Measurements from ENCODE around the gene EVI5.
"Not testable (repeated sequence)": the region's sequence is repeated elsewhere in the genome, so short reads cannot be mapped to it uniquely, and the experiment has no call there.

Gene EVI5

DNA sequence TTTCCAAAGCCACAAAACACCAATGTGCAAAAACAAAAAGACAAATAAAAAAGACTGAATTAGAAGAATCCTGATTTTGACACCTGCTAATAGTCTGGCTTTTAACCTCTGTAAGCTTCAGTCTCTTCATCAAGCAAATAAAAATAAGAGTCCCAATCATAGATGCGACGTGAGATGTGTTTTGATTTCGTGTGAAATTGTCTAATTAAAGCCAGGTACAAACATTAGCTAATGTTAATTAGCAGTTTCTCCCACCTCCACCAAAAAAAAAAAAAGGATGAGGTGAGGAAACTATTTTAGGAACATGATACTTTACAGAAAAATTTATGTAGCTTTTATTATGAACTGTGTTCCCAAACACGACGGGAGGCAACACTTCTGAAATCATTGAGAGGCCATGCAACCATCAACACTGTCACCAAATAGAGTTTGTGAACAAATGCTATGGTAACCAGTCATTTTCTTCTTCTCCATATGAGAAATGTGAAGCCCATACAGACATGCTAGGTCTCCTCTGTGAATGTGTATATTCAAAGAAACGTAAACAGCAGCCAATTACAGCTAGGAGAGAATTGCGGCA is 6.7 kb upstream of the EVI5 start:
- no peak for DNase-seq

DNA sequence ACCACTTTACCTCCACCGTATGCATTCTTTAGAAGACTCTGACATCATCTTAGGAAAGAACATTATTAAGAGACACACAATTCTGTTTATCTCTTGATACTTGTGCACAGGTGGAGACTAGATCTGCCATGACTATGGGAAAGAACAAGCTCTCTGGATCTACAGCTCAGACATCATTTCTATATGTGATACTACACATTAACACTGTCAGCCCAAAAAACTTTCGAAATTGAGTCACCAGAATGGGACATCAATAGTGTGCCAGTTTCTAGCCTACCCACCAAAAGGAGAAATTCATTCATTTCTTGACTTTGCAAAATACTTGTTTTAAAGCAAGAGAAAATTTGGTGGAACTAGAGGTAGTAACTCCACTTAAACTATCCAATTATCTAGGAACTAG is 6.0 kb upstream of the EVI5 start:
- DNase-seq: no peak

DNA sequence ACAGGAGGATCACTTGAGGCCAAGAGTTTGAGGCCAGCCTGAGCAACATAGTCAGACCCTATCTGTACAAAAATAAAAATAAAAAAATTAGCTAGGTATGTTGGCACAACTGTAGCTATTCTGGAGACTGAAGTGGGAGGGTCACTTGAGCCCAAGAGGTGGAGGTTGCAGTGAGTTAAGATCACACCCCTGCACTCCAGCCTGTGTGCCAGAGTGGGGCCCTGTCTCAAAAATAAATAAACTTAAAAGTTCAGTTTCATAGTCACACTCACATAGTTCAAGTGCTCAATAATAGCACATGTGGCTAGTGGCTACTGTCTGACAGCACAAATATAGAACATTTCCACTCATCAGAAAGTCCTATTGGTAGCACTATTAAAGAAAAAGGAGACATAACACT is 5.2 kb upstream of the EVI5 start:
- DNase-seq: no peak

DNA sequence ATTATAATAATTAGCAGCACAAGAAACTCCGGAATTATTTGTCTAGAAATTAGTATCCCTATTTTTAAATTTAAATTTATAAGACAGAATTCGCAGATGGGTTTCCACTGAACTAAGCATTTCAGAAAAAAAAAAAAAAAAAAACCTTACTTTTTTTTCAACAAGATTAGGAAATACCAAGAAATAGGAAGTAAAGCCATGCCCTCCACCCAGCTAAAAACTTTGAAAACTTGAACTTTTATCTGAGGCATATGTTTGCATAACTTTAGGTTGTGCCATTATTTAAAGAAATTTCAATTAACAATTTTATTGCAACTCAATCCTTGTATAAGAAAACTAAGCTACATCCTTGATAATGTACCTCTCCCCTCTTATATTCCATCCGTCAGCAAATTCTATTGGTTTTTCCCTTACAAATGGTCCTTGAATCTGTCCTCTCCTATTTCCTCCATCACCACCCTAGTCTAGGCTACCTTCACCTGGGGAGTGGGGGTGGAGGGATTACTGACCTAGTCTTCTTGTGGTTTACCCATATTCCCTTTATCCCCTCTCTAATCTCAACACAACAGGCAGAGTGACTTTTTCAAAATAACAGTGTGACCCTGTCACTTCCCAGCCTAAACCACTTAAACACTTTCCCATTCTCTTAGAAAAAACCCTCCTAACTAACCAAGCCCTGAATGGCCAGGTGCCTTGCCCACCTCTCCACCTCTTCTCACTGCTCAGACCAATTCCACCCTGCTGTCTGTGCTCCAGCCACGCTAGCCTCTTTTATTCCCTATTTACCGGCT is 1.4 kb upstream of the EVI5 start:
- no peak for DNase-seq

DNA sequence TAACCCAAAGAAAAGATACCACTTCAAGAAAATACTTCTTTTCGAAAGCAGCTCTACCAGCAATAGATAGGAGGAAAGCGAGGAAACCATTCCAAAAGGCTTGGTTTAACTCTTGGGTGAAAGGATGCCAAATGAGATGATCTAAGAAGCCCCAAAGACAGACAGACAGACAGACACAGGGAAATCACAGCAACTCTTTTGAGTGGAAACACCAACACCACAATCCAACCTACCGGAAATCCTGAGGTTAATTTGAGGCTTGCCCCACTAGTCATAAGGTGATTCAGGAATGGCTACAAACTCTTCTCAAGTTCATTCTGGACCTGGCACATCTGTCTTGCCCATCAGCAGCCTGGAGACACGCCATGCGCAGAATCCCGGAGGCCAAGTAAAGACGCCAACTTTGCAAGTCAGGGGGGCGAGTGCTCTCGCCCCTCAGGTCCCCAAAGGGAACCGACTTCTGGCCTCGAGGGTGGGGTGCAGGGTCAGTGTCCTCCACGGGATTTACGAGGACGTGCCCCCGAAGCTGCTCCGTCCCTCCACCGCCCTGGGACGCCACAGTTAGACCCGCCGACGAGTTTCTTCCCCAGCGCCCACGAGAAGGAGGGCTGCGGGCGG is 778 bp downstream of the EVI5 start:
- no peak for DNase-seq

DNA sequence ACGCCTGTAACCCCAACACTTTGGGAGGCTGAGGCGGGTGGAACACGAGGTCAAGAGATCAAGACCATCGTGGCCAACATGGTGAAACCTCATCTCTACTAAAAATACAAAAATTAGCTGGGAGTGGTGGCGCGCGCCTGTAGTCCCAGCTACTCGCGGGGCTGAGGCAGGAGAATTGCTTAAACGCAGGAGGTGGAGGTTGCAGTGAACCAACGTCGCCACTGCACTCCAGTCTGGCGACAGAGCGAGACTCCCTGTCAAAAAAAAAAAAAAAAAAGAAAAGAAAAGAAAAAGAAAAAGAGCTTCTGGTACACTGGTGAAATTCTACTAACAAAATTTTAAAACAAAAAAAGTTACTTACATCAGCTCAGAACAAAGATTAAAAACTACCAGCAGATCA is 1.4 kb downstream of the EVI5 start:
- not testable (repeated sequence) for DNase-seq

DNA sequence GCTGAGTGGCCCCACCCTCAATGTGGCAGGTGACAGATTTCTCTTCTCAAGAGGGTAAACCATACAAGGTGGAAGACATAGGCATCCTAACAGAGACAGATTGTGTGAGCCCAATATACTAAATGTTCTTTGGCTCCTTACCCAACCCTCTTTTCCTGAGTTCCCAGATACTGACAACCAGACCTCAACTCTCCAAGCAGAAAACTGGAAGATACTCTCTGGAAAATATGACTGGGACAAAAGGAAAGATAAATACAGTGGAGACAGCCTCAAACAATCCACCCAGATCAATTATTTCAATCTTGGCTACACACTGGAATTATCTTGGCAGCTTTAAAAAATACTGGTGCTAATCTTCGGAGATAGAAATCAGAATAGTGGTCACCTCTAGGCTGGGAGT is 6.5 kb downstream of the EVI5 start:
- no peak for DNase-seq

DNA sequence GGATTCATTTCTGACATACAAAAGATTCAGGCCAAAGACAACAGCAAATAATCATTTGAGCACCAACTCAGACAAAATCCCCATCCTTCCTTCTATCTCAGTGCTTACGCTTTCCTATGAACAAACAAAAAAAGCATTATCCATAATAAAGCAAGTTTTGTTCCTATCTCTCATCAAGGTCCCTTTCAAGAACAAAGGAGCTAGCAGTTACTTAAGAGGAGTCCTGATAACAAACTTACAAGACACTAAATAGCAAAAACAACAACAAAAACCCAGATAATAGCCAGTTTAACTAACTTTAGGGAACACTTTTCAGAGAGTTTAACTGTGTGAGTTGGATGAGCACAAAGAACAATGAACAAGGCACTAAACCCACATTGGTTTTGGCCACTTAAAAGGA is 10.5 kb downstream of the EVI5 start:
- DNase-seq: no peak

DNA sequence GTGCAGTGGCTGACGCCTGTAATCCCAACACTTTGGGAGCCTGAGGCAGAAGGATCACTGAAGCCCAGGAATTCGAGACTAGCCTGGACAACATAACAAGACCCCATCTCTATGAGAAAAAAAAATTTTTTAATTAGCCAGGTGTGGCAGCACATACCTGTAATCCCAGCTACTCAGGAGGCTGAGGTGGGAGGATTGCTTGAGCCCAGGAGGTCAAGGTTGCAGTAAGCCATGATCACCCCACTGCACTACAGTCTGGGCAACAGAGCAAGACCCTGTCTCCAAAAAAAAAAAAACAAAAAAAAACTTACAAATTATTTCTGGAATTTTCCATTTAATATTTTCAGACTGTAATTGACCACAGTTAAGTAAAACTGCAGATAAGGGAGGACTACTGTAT is 11.2 kb downstream of the EVI5 start:
- not testable (repeated sequence) for DNase-seq

DNA sequence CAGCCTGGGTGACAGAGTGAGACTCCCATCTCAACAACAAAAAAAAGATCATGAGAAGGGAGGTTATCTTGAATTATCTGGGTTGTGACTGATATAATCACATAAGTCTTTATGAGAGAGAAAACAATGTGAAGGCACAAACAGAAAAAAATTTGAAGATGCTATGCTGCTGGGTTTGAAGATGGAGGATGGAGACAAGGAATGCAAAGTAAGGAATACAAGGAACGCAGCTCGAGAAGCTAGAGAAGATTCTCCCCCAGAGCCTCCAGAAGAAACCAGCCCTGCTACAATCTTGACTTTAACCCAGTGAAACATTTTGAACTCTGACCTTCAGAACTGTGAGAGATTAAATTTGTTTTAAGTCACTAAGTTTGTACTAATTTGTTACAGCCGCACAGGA is 15.1 kb downstream of the EVI5 start:
- DNase-seq: no peak

DNA sequence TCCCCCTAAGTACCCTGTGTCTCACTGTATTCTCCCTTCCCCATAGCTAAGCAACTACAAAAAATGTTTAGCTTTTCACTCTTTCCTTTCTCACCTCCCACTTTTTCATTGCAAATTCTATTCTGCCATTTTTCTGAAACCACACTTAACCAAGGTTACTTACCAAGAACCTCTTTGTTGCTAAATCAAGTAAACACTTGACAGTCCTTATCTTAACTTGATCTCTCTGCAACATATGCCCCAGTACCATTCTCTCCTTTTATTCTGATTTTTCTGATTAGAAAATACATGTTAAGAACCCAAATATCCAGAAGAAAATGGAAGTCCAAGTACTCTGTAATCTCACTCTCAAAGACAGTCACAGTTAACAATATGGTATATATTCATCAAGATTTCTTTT is 16.0 kb downstream of the EVI5 start:
- DNase-seq: no peak

DNA sequence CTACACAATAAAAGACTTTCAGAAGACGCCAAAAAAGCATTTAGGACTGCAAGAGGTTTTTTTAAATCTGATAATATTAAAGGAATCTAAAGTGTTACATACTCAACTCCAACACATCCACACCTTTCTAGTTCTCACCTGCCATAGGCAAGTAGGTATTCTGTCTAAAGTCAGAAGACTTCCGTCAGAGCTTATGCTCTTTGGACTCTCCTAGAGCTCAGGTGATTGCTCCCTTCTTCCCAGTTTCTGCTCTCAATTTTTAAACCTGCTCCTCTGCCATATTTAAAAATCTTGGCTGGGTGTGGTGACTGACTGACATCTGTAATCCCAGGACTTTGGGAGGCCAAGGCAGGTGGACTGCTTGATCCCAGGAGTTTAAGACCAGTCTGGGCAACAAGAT is 16.6 kb downstream of the EVI5 start:
- no peak for DNase-seq

DNA sequence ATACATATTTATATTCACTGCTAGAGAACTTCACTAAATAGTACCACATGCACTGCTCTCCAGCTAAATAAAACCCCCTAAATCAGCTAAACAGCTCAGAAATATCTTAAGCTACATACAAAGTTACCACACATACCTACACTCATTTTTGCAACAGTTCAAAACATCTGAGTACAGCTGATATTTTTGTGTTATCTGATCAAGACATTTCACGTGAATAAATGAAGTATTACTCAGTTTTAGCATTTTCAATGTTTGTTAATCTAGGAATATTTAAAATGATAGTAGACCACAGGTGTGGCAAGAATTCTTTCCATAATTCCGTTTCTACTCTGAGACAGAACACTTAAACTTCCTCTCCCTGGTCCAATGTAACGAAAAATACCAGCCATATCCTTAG is 20.8 kb downstream of the EVI5 start:
- no peak for DNase-seq

DNA sequence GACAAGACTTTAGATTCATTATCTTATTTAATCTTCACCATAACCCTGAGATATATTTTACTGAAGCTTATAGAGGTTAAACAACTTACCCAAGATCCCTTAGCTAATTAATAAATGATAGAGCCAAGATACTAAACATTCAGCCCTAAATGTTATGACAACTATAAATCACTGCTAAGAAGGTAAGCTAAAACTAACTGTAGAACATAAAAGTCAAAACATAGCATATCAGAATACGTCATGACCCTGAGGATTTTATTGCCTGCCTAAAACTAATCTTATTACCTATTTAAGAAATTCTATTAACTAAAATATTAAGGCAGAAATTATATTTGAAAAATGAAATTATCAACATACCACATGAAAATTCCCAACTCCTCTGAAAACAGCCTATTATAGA is 22.6 kb downstream of the EVI5 start:
- no peak for DNase-seq

DNA sequence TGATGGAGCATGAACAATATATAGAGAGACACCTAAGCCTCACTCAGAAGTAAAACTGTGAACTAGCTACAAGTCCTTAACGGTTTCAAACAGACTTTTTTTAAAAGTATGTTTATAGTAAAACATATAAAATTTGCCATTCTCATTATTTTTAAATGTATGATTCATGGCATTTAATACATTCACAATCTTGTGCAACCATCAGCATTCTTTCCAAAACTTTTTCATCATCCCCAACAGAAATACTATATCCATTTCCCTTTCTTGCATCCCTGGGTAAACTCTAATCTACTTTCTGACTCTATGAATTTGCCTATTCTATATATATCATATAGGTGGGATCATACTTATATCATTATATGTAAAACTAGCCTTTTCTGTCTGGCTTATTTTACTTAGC is 25.5 kb downstream of the EVI5 start:
- no peak for DNase-seq

DNA sequence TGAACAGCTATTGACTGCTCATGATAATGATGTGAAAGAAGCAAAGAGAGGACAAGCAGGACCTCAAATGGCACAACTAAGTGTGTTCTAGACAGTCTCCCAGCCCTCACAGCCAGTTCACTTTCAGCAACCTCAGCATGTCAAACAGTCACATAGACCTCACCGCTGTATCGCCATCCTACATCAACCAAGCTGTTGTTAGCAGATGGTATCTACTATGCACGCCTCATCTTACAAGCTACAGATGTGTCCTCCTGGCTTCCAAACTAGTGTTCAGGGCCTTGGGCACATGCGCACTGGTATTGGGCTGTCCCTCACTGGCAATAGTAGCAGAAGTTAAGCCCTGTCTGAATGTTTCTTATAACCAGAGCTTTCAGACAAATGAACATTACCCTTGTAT is 28.4 kb downstream of the EVI5 start:
- DNase-seq: no peak

DNA sequence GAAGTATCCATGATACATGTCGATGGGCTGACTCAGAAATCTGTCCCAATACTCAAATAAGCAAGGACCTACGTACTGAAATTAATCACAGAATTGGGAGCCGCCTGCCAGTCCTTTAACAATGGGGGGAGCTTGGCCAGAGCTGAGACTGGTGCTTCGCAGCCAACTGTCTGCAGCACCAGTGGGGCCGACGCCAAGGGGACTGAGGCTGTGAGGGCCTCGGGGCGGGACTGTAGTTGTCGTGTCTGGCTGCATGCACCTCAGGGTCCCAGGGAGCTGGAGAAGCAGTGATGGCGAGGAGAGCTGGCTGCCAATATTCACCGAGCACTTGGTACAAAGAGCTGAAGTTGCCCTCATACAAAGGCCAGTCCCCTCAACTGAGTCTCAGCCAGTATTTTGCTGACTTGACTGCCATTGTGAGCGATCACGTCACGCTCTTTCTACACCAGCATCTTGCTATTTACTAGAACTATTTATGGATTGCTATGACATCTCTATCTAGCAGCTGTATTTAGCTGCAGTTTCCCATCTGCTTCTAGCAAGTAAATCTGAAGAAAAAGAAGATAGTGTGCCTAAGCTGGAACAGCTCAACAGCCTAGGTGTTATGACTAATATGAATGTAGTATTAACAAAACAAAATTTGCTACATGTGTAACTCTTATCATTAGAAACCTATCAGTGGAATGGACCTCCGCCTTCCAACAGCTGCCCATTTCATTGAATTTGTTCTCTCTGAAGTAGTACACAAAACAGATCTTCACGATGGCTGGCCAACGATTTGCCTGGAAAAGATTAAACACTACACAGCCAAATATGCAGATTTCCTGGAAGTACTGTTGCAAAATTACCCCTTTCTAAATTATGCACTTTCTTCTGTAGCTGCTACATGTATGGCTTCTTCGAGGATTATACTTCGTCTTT is 29.1 kb downstream of the EVI5 start:
- no peak for DNase-seq

DNA sequence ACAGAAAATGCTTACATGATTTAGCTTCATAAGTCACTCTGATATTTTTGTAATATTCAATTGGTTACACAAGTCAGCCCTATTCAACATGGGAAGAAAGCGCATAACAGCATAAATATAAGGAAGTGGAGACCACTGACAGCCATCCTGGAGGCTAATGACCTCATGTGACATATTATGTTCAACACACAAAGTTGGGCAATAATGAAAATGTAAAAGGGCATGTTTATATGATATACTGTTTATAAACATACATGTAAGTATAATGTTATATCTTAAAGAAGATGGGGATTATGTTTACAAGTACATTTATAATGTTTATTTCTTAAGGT is 30.2 kb downstream of the EVI5 start:
- DNase-seq: no peak

DNA sequence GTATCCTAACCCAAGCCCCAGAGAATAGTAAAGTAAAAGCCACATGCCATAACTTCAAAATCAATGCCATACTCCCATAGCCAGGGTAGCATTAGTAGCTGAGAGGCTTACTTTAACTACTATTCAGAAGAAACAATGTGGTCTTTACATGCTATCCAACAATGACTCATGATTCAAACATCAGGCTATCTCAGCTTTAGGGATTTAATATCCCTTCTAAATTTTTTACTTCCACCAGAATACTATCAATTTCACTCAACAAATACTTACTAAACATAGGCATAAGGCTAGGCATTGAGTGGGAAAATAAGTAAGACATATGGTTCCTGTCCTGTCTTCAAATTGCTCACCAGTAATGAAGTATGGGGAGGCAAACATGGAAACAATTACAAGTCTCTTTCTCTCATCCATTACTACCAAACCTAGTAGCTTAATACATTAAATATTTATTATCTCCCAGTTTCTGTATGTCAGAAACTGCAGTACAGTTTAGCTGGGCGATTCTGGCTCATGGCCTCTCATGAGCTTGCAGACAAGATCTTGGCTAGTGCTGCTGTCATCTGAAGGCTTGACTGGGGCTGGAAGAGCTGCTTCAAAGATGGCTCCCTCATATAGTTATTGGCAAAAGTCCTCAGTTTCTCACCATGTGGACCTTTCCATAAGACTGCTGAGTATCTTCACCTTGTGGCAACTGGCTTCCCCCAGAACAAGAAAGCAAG is 30.7 kb downstream of the EVI5 start:
- DNase-seq: no peak

DNA sequence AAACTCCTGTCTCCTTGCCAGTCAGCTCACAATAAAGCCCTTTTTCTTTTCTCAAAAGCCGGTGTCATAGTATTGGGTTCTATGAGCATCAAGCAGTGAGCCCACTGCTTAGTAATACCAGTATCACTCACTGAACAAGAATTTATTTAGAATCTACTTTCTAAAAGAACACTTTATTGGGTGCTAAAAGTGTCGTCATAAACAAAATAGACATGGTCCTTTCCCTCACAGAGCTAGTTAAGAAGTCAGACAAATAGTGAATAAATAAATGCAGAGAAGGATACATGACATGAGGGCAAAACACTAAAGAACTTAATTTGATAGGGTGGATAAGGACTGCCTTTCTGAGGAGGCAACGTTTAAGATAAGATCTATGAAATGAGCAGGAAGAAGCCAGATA is 32.2 kb downstream of the EVI5 start:
- DNase-seq: no peak

DNA sequence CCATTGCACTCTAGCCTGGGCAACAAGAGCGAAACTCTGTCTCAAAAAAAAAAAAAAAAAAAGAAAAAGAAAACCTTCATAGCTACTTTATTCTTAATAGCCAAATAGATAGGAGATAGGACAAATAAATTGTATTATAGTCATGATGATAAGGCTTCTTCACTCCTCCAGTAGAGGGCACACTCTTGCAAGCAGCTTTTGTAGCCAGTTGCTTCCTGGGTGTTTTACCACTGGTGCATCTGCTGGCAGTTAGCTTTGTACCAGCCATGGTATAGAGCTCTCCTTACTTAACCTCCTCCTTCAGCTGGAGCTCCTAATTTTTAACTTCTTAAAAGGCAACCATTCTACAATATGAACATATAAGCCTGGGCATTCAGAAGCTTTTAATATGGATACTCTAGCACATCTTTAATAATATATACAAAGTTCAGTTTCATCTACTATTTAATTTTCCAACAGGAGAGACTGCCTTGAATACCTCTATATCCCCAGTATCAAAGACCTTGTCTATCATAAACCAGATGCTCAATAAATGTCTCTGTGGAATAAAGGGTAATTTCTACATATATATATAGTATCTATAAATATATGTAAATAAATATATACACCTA is 35.8 kb downstream of the EVI5 start:
- no peak for DNase-seq

DNA sequence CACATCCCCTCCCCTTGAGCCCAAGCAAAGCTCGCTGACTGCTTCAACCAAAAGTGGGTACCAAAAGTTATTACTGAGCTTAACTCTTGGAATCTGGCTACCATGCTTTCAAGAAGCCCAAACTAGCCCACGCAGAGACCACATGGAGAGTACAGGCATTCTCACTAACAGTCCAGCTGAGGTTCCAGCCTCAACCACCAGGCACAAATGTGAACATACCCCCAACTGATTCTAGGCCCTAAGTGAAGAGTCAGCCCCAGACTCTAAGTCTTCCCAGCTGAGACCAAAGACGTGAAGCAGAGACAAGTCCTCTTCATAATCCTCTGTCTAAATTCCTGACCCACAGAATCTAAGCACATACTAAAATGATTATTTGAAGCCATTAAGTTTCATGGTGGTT is 36.8 kb downstream of the EVI5 start:
- DNase-seq: no peak

DNA sequence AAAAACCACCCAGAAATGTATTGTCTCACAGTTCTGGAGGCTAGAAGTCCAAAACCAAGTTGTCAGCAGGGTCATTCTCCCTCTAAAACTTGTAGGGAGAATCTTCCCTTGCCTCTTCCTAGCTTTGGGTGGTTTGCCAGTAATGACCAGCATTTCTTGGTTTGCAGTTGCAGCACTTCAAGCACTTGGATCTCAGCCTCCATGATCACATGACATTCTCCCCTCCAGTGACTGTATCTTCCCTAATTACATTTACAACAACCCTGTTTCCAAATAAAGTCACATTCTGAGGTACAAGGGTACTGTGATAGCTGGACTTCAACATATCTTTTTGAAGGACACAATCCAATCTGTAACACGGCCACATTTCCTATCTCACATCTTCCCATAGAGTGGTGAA is 37.2 kb downstream of the EVI5 start:
- no peak for DNase-seq

Measured in SIG-M5 (cell line).